ENCODE measurements around the gene TRAPPC2L. TPM values are rescaled to one million over a fixed set of nuclear protein-coding genes. Genes with fewer than 3 reads are reported as not detected.

Gene TRAPPC2L
- total and polyA plus RNA-seq, 2 of the 13 experiments (the other 11 are each of a cell fraction or from before 2014, with no cell fraction given) = 96.3 to 107 TPM

- TF ChIP-seq, protein P1, sequence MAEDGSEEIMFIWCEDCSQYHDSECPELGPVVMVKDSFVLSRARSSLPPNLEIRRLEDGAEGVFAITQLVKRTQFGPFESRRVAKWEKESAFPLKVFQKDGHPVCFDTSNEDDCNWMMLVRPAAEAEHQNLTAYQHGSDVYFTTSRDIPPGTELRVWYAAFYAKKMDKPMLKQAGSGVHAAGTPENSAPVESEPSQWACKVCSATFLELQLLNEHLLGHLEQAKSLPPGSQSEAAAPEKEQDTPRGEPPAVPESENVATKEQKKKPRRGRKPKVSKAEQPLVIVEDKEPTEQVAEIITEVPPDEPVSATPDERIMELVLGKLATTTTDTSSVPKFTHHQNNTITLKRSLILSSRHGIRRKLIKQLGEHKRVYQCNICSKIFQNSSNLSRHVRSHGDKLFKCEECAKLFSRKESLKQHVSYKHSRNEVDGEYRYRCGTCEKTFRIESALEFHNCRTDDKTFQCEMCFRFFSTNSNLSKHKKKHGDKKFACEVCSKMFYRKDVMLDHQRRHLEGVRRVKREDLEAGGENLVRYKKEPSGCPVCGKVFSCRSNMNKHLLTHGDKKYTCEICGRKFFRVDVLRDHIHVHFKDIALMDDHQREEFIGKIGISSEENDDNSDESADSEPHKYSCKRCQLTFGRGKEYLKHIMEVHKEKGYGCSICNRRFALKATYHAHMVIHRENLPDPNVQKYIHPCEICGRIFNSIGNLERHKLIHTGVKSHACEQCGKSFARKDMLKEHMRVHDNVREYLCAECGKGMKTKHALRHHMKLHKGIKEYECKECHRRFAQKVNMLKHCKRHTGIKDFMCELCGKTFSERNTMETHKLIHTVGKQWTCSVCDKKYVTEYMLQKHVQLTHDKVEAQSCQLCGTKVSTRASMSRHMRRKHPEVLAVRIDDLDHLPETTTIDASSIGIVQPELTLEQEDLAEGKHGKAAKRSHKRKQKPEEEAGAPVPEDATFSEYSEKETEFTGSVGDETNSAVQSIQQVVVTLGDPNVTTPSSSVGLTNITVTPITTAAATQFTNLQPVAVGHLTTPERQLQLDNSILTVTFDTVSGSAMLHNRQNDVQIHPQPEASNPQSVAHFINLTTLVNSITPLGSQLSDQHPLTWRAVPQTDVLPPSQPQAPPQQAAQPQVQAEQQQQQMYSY (CRISPR knock-in tag; IDR thresholded peaks at IDR 0.05) = no peak
- TF ChIP-seq SRSF4 (IDR thresholded peaks at IDR 0.05; ENCODE audit: low read depth, low read length, poor library complexity, severe bottlenecking) (no peak), CEBPZ (IDR thresholded peaks at IDR 0.05; ENCODE audit: low read length) (no peak), ZSCAN22 (CRISPR knock-in tag; IDR thresholded peaks at IDR 0.05) (no peak), KDM3A (CRISPR knock-in tag; IDR thresholded peaks at IDR 0.05; ENCODE audit: low read depth) (no peak), ZBTB7A (CRISPR knock-in tag; IDR thresholded peaks at IDR 0.05) (no peak), ZNF546 (CRISPR knock-in tag; conservative IDR thresholded peaks at IDR 0.05) (no peak; the same call in 1 of the 2 replicates), HINFP (CRISPR knock-in tag; IDR thresholded peaks at IDR 0.05; ENCODE audit: low read depth) (0 out of 2 replicates have a peak, but pooled peaks have one; percentile 59), ERF (CRISPR knock-in tag; IDR thresholded peaks at IDR 0.05) (no peak), HOXA5 (CRISPR knock-in tag; IDR thresholded peaks at IDR 0.05) (no peak), ZNF446 (CRISPR knock-in tag; IDR thresholded peaks at IDR 0.05) (0 out of 2 replicates have a peak, but pooled peaks have one; percentile 14)
- TF ChIP-seq, protein P2, sequence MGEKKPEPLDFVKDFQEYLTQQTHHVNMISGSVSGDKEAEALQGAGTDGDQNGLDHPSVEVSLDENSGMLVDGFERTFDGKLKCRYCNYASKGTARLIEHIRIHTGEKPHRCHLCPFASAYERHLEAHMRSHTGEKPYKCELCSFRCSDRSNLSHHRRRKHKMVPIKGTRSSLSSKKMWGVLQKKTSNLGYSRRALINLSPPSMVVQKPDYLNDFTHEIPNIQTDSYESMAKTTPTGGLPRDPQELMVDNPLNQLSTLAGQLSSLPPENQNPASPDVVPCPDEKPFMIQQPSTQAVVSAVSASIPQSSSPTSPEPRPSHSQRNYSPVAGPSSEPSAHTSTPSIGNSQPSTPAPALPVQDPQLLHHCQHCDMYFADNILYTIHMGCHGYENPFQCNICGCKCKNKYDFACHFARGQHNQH (CRISPR knock-in tag; IDR thresholded peaks at IDR 0.05) = no peak
- TF ChIP-seq, protein P3, sequence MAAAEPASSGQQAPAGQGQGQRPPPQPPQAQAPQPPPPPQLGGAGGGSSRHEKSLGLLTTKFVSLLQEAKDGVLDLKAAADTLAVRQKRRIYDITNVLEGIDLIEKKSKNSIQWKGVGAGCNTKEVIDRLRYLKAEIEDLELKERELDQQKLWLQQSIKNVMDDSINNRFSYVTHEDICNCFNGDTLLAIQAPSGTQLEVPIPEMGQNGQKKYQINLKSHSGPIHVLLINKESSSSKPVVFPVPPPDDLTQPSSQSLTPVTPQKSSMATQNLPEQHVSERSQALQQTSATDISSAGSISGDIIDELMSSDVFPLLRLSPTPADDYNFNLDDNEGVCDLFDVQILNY (CRISPR knock-in tag; conservative IDR thresholded peaks at IDR 0.05) = no peak
- TF ChIP-seq, protein P4, sequence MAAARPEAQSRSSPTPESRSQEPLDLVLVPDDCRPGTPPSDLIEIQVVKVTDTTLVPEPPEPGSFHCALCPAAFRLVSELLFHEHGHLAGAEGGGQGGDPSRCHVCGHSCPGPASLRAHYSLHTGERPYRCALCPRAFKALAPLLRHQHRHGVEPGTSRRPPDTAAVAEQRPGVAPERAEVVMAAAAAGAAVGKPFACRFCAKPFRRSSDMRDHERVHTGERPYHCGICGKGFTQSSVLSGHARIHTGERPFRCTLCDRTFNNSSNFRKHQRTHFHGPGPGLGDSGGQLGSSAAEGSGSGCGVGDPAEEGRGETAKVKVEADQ (CRISPR knock-in tag; IDR thresholded peaks at IDR 0.05; ENCODE audit: borderline replicate concordance) = no peak
Observed at GRCh38 chr16:88812513-88813268, 44.2 kb upstream of the TRAPPC2L start (continued).

All from HepG2 (cell line).